Fibroblast of skin of abdomen (primary cell): Measurements from ENCODE around the gene XPR1.

Experiments
- DNase-seq: peaks from one replicate; pipeline ENCODE4 v3.0.0-alpha.2; 2013

XPR1 gene

DNA sequence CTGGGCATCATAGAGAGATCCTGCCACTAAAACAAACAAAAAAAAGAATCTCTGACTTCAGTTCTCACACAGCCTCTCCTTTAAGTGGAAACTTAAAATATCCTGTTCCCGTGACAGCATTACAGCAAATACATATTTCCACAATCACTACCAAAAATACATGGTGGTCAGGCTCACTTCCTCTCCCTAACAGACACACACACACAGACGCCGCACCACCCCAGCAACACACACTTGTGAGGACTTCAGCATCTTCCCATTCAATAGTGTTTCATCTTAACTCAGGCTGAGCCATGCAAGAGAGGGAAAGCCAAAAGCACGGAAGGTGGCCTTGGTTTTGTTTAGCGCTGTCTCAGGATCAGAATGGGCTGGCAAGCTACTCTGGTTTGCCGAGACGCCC, 302.7 kb downstream of the XPR1 start:
- no peak for DNase-seq

DNA sequence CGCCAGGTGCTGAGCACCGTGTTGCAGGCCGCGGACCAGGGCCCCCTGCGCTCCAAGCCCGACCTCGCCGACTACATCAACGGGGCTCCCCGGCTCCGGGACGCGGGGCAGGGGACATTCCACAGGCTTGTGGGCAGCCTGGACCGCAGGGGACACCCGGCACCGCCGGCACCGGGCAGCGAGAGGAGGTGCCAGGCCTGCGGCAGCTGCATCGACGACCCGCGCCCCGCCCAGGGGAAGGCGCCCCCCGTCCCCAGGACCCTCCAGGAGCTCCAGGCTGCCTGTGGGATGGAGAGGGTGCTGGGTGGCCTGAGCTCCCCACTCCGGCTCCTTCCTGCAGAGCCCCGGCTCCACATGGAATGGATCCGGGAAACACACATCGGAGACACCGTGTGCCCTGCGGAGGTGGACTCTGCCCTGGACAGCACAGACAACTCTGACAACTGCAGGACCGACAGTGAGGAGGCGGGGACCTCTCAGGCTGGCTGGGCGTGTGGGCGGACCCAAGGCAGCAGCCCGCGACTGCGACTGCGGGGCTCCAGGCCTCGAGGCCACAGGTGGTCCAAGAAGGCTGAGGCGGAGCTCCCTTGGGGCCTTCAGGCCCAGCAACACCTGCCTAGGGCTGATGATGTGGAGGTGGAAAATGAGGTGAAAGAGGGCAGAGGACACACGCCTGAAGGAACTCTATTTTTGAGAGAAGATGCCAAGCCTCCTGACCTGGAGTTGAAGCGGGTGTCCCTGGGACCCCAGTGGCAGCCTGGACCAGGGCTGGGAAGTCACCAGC, 303.7 kb downstream of the XPR1 start:
- no peak for DNase-seq

DNA sequence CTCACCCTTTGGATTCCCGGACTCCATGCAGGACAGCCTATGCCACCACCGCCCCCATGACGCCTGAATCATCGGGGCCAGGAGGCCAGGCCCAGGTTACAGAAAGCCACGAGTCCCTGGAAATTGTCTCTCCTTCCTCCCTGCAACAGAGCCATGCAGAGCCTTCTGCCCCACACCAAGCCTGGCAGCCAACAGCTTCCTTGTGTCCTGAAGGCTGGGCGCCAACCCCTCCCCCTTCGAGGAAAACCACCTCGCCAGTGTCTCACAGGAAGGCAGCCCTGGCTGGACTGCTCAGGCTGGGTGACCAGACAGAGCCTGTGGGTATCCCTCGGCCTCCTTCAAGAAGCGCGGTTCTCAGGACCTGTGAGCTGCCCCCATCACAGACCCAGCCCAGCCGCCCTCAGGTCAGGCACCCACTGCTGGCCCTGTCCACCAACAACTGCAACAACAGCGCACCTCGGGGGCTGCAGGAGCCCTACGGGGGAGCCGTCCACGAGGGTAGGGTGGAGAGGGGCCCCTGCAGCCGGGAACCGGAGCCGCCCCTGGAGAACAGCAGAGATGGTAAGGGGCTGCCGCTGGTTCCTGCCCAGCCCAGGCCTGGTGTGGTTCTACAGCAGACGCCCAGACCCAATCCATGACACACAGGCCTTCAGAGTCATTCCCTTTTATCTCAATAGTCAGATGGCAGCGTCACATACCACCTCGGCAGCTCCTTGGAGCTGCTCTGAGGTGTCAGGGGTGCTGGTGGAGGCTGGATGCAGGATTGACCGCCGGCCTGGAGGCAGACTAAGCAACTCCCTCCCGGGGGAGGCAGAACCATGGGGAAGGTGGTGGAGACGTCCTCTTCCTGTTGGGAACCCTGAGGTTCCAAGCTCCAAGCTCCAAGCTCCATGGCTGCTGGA, 304.5 kb downstream of the XPR1 start:
- no peak for DNase-seq

DNA sequence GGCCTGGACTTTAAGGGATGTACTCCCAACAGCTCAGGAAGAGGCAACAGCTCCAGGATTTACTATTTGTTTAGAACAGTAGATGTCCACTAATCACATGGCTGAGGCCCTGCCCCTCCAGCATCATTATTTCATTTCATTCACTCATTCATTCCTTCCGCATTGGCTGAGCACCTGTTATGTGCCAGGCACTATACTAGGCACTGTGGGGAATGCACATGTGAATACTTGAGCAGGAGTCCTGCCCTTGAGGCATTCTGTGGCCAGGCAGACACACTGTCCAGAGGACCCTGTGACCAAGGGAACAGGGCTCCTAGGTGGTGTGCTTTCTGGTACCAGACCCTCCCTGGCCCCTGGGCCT, 305.2 kb downstream of the XPR1 start:
- no peak for DNase-seq

DNA sequence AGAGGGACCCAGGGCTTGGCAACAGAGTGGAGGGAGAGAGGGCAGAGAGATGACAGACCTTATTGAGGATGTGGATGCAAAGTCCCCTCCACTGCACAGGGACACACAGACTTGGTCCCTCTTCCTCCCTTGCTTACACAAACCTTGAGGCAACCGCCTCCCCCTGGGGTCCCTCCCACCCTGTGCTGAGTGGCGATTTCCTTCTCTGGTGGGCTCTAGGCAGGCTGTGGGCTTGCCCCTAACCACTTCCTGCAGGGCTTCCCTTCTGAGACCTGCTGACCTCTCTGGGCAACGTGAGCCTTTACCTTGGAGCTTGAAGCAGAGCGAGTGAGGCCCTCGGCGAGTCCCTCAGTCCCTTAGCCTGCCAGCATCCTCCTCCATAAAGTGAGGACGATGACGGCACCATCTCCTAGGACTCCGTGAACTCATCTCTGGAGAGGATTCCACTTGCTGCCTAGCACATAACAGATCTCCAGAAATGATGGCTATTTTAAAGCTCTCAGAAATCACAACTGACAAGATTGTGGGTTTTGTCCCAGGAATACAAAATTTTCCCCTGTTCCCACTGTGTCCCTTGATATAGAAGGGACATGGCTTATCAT, 305.9 kb downstream of the XPR1 start:
- DNase-seq = no peak

DNA sequence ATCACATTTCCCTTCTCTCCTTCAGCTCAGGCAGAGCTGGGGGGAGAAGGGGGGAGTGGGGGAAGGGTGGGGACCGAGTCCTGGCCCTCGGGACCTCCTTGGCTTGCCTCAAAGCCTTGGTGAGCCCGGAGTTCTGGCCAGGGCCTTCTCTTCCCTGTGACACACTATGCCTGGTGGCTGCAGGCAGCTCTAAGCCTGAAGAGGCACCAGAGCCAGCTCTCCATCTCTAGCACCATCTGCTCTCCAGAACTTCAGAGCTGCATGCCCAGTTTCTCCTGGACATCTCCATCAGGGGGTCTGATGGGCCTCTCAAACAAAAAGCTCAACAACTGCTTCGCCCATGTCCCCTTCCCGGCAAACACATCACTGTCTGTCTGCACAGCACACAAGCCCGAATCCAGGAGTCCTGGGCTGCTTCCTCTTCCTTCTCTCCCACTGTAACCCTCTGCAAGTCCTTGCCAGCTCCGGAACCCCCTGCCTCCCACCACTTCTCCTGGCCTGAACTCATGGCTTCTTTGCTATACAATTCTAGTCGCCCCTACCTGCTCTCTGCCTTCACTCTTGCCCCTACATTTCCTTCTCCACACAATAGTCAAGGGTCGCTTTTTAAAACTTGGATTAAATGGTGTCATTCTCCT, 307.4 kb downstream of the XPR1 start:
- DNase-seq = no peak

DNA sequence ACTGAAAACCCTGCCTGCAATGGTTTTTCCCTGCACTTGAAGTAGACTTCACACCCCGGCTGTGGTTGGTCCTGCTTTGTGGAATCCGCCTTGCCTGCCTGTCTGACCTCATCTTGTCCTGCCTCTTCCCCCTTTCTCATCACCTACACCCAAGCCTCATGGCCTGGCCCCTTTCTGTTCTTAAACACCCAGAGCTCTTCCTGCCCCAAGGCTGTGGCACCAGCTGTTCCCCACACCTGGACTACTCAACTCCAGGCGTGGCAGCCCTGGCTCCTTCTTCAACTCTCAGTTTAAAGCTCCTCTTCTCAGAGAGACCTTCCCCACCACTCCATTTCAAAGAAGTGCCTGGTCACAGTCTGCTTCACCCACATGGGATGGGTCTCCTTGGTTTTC, 307.9 kb downstream of the XPR1 start:
- DNase-seq = no peak
